K562 (cell line): ENCODE results near the gene GYPC. TPM values are rescaled to one million over a fixed set of nuclear protein-coding genes. Genes with fewer than 3 reads are reported as not detected.

Experiments used
- ATF6 ChIP-seq: sonication (generic); formaldehyde crosslinking; IDR thresholded peaks from 2 replicates; pipeline ENCODE4 v1.4.0; 2020; ENCODE audit warnings: mild to moderate bottlenecking, missing genetic modification reagents
- CCNT2 ChIP-seq: IDR thresholded peaks from 2 replicates; pipeline ENCODE4 v1.6.1; 2011; ENCODE audit warnings: borderline replicate concordance, low read depth, mild to moderate bottlenecking, moderate library complexity, mixed read lengths, low read length; ENCODE audit not compliant: insufficient read length; ENCODE audit errors: extremely low read depth
- CTBP1 ChIP-seq: fragments of 450-650 bp; IDR thresholded peaks from 2 replicates; pipeline ENCODE4 v1.6.1; 2016; ENCODE audit warnings: borderline replicate concordance
- EGR1 ChIP-seq: fragments of 450-650 bp; conservative IDR thresholded peaks from 2 replicates; pipeline ENCODE4 v1.6.1; 2017; ENCODE audit warnings: mild to moderate bottlenecking
- EHMT2 ChIP-seq: fragments of 450-650 bp; IDR thresholded peaks from 2 replicates; pipeline ENCODE4 v1.6.1; 2018; ENCODE audit warnings: antibody characterized with exemption
- GTF2E2 ChIP-seq: fragments of 200-800 bp; sonication (Bioruptor generic); IDR thresholded peaks from 2 replicates; pipeline ENCODE4 v1.6.1; 2016; ENCODE audit warnings: missing genetic modification characterization, missing compliant biosample characterization
- ILF3 ChIP-seq: fragments of 450-650 bp; IDR thresholded peaks from 2 replicates; pipeline ENCODE4 v1.6.1; 2018; ENCODE audit warnings: antibody characterized with exemption, mild to moderate bottlenecking, moderate library complexity, borderline replicate concordance
- MAFG ChIP-seq: fragments of 450-650 bp; conservative IDR thresholded peaks from 2 replicates; pipeline ENCODE4 v1.6.1; 2016; ENCODE audit warnings: missing genetic modification characterization, missing compliant biosample characterization
- MEF2D ChIP-seq: conservative IDR thresholded peaks from 2 replicates; pipeline ENCODE4 v1.6.1; 2016; ENCODE audit warnings: low read depth, missing genetic modification characterization, missing compliant biosample characterization
- MTA2 ChIP-seq: fragments of 450-650 bp; IDR thresholded peaks from 2 replicates; pipeline ENCODE4 v1.6.1; 2016; ENCODE audit warnings: low read depth
- PBX2 ChIP-seq, 2 experiments: IDR thresholded peaks in 1 of 2; conservative IDR thresholded peaks in 1 of 2; 2 replicates each; pipeline ENCODE4 v1.6.1; 2016; ENCODE audit warnings: low read depth in 2 of 2, mild to moderate bottlenecking in 1 of 2, missing compliant biosample characterization in 1 of 2, missing genetic modification characterization in 1 of 2, moderate library complexity in 1 of 2
- RNF2 ChIP-seq: sonication (generic); IDR thresholded peaks from 2 replicates; pipeline ENCODE4 v1.6.1; 2016
- SRSF7 ChIP-seq: fragments of 200-400 bp; formaldehyde crosslinking; optimal IDR thresholded peaks from 2 replicates; pipeline ENCODE3; 2017; ENCODE audit warnings: mild to moderate bottlenecking, low read depth, low read length
- STAG1 ChIP-seq: sonication (generic); formaldehyde crosslinking; IDR thresholded peaks from 2 replicates; pipeline ENCODE4 v1.5.0; 2020; ENCODE audit warnings: missing genetic modification reagents, borderline replicate concordance
- TCF3 ChIP-seq: sonication (generic); formaldehyde crosslinking; IDR thresholded peaks from 2 replicates; pipeline ENCODE4 v1.4.0; 2020; ENCODE audit warnings: mild to moderate bottlenecking, missing genetic modification reagents
- THRA ChIP-seq: fragments of 450-650 bp; IDR thresholded peaks from 2 replicates; pipeline ENCODE4 v1.6.1; 2017; ENCODE audit warnings: mild to moderate bottlenecking, moderate library complexity
- ZFP1 ChIP-seq: fragments of 450-650 bp; formaldehyde crosslinking; IDR thresholded peaks from 2 replicates; pipeline ENCODE4 v1.4.0; 2020; ENCODE audit warnings: mild to moderate bottlenecking, mixed read lengths
- ZNF311 ChIP-seq: fragments of 250-450 bp; sonication (Bioruptor Pico); IDR thresholded peaks from 2 replicates; pipeline ENCODE4 v1.4.0; 2020; ENCODE audit warnings: mild to moderate bottlenecking, moderate library complexity
- ZNF639 ChIP-seq, 2 experiments: fragments of 200-800 bp in 1 of 2; sonication (Bioruptor generic) in 1 of 2; sonication (generic) in 1 of 2; formaldehyde crosslinking in 1 of 2; IDR thresholded peaks in 1 of 2; conservative IDR thresholded peaks in 1 of 2; 2 replicates each; pipeline versions ENCODE4 v1.5.0 to v1.6.1; 2016 to 2020; ENCODE audit warnings: missing compliant biosample characterization in 1 of 2, missing genetic modification characterization in 1 of 2, missing genetic modification reagents in 1 of 2
- ZNF644 ChIP-seq: fragments of 200-800 bp; sonication (Bioruptor generic); IDR thresholded peaks from 2 replicates; pipeline ENCODE4 v1.6.1; 2016; ENCODE audit warnings: low read depth, missing genetic modification characterization, missing compliant biosample characterization
- polyA plus RNA-seq, 8 experiments: library from polyadenylated mRNA; depleted of rRNA in 4 of 8; stranded (reverse) in 5 of 8; unstranded in 3 of 8; fragments of >200 nt; fragmentation: Nextera tagmentation in 2 of 8; fragmentation: Illumina TruSeq in 1 of 8; extraction: Ambion mirVana in 2 of 8; extraction: Trizol in 1 of 8; gene quantifications; 2 replicates each; pipeline versions ENCODE4 v1.2.1 to v1.2.3, GENCODE V29; 2011 to 2014; ENCODE audit warnings: inconsistent platforms in 1 of 8, missing spikeins in 1 of 8
- total RNA-seq, 7 experiments: library from RNA; depleted of rRNA in 6 of 7; stranded (reverse); fragments of >200 nt in 6 of 7; fragmentation: Illumina TruSeq in 2 of 7; extraction: Trizol in 2 of 7; gene quantifications; 2 replicates each; pipeline versions ENCODE4 v1.2.1 to v1.2.3, GENCODE V29; 2011 to 2021; ENCODE audit warnings: low replicate concordance in 1 of 7

GYPC gene
- total and polyA plus RNA-seq, 9 of the 15 experiments (the other 6 are each of a cell fraction or from before 2014, with no cell fraction given): 50.6 to 282 (median 194) TPM

GRCh38 chr2:126674075-126674744 lies 18.3 kb downstream of the GYPC start (continued):
- peak; percentile 86 for TF ChIP-seq ZNF644 (tag)
- no peak; the same call in 1 of the 2 replicates for TF ChIP-seq ATF6 (CRISPR knock-in tag)
- peak; percentile 97 for TF ChIP-seq MTA2
- peak in 1 of 2 experiments; percentile 85; a peak in 2 of 4 replicates for TF ChIP-seq ZNF639 (CRISPR knock-in tag; conservative IDR thresholded peaks at IDR 0.05 in 1 of 2, IDR thresholded peaks at IDR 0.05 in 1 of 2)
- peak; percentile 99 for TF ChIP-seq TCF3 (CRISPR knock-in tag)
- TF ChIP-seq THRA: no peak
- 0 out of 2 replicates have a peak, but pooled peaks have one; percentile 70 for TF ChIP-seq ZNF311 (CRISPR knock-in tag)
- no peak for TF ChIP-seq SRSF7
- peak; percentile 61; the same call in 1 of the 2 replicates for TF ChIP-seq RNF2
- no peak for TF ChIP-seq ZFP1 (CRISPR knock-in tag)
- TF ChIP-seq STAG1 (CRISPR knock-in tag): no peak
- no peak for TF ChIP-seq GTF2E2
- TF ChIP-seq EGR1: peak; percentile 45; the same call in 1 of the 2 replicates
- TF ChIP-seq PBX2 (CRISPR knock-in tag; IDR thresholded peaks at IDR 0.05; ENCODE audit: low read depth): no peak
- TF ChIP-seq PBX2 (tag; conservative IDR thresholded peaks at IDR 0.05; ENCODE audit: low read depth): no peak
- TF ChIP-seq EHMT2: no peak
- no peak for TF ChIP-seq MAFG
- 0 out of 2 replicates have a peak, but pooled peaks have one; percentile 54 for TF ChIP-seq ILF3
- no peak for TF ChIP-seq MEF2D
- TF ChIP-seq CTBP1: peak; percentile 94
- TF ChIP-seq CCNT2: peak; percentile 79
